ENCODE results near the gene PGAP6. TPM values are rescaled to one million over a fixed set of nuclear protein-coding genes. Genes with fewer than 3 reads are reported as not detected.

Gene PGAP6
- polyA plus RNA-seq, 1 of the 3 experiments (the other 2 are of a cell fraction) = 133 TPM

DNA sequence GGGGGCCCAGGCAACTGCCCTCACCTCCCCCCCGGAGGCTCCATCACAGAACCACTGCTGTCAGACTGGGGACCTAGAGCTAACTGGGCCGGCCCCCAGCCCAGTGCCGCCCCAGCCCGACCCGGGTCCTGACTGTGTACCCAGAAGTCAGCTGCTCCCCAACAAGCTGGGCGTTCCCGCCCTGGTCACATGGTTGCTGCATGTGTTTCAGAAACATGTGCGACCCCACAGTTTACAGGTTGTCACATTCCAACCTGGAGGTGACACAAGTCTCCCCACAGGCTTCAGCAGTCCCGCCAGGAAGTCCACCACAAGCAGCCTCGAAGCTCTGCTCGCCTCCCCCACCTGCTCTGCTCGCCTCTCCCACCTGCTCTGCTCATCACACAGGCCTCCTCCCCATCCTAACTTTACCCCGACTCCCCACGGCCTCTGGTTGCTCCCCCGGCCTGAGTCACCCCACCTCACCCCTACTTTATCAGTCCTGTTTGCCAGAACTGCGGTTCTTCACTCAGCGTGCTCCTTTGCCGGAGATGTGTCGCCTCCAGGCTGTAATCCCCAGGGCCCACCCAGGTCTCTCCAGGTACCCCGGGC, 12.4 kb downstream of the PGAP6 start:
- Histone ChIP-seq H3K4me2 (peak overlapping the region; percentile 89), H3K36me3 (replicated peaks in 1 of 2; ENCODE audit: control insufficient read depth in 1 of 2, insufficient read depth in 2 of 2, low read length in 1 of 2) (peaks cover 2 to 46% of the 10 kb centered on the region in 2 experiments), H2AFZ (ENCODE audit: low read depth) (no peak overlapping the region), H3K27ac (ENCODE audit: low read depth in 2 of 2, low read length in 1 of 2) (no peak overlapping the region), H3K9me3 (no peaks in the 10 kb centered on the region), H3K9me2 (no peaks in the 10 kb centered on the region), H3K27me3 (ENCODE audit: insufficient read depth) (no peaks in the 10 kb centered on the region), H3K79me2 (ENCODE audit: insufficient read depth) (no peaks in the 10 kb centered on the region; the same call in 1 of the 2 replicates), H3F3A (replicated peaks; ENCODE audit: insufficient read depth) (peaks cover 12% of the 10 kb centered on the region), H3K9ac (no peak overlapping the region), H3K4me3 (ENCODE audit: low read depth in 2 of 2, low read length in 1 of 2) (peak overlapping the region; percentile 50 to 60), H4K20me1 (ENCODE audit: insufficient read depth) (no peaks in the 10 kb centered on the region), H3K4me1 (ENCODE audit: control insufficient read depth in 1 of 2, insufficient read depth in 2 of 2, low read depth in 1 of 2, low read length in 1 of 2) (peaks cover 8 to 22% of the 10 kb centered on the region in 2 experiments; a peak in 2 of 4 replicates)
- ChIA-PET POLR2A (no interaction called here), CTCF (interaction anchor here (0.6 to 1.3 kb wide), 3 partner anchors 14 to 262 kb away, joined by 3 read pairs; no protein-coding TSS in a partner anchor)
- 88% methylated on average over 19 of the region's 20 CpGs for WGBS (ENCODE audit: low lambda C conversion rate)
- TF ChIP-seq TCF12 (IDR thresholded peaks at IDR 0.05) = no peak
- no peak for TF ChIP-seq EZH2phosphoT487 (IDR thresholded peaks at IDR 0.05; ENCODE audit: borderline replicate concordance, low read depth)
- no peak for TF ChIP-seq EP300 (IDR thresholded peaks at IDR 0.05; ENCODE audit: borderline replicate concordance in 1 of 2, low read depth in 1 of 2, low read length in 1 of 2)
- TF ChIP-seq TAF1 (IDR thresholded peaks at IDR 0.05; ENCODE audit: borderline replicate concordance, low read depth, low read length) = no peak
- TF ChIP-seq POLR2AphosphoS5 (IDR thresholded peaks at IDR 0.05; ENCODE audit: low read depth, low read length) = no peak
- no peak for TF ChIP-seq MEF2A (IDR thresholded peaks at IDR 0.05; ENCODE audit: borderline replicate concordance, low read depth)
- no peak for TF ChIP-seq GATA2 (CRISPR knock-in tag; IDR thresholded peaks at IDR 0.05)
- no peak for TF ChIP-seq NRF1 (IDR thresholded peaks at IDR 0.05; ENCODE audit: low read depth, low read length)
- no peak for TF ChIP-seq FOXM1 (IDR thresholded peaks at IDR 0.05; ENCODE audit: low read depth)
- no peak for TF ChIP-seq FOXJ3 (CRISPR knock-in tag; IDR thresholded peaks at IDR 0.05)
- TF ChIP-seq YY1 (IDR thresholded peaks at IDR 0.05; ENCODE audit: low read depth) = no peak
- TF ChIP-seq, protein P1, sequence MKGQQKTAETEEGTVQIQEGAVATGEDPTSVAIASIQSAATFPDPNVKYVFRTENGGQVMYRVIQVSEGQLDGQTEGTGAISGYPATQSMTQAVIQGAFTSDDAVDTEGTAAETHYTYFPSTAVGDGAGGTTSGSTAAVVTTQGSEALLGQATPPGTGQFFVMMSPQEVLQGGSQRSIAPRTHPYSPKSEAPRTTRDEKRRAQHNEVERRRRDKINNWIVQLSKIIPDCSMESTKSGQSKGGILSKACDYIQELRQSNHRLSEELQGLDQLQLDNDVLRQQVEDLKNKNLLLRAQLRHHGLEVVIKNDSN (IDR thresholded peaks at IDR 0.05; ENCODE audit: borderline replicate concordance, low read depth) = no peak
- TF ChIP-seq, protein P2, sequence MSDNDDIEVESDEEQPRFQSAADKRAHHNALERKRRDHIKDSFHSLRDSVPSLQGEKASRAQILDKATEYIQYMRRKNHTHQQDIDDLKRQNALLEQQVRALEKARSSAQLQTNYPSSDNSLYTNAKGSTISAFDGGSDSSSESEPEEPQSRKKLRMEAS (IDR thresholded peaks at IDR 0.05; ENCODE audit: low read depth) = no peak
- no peak for DNase-seq

DNA sequence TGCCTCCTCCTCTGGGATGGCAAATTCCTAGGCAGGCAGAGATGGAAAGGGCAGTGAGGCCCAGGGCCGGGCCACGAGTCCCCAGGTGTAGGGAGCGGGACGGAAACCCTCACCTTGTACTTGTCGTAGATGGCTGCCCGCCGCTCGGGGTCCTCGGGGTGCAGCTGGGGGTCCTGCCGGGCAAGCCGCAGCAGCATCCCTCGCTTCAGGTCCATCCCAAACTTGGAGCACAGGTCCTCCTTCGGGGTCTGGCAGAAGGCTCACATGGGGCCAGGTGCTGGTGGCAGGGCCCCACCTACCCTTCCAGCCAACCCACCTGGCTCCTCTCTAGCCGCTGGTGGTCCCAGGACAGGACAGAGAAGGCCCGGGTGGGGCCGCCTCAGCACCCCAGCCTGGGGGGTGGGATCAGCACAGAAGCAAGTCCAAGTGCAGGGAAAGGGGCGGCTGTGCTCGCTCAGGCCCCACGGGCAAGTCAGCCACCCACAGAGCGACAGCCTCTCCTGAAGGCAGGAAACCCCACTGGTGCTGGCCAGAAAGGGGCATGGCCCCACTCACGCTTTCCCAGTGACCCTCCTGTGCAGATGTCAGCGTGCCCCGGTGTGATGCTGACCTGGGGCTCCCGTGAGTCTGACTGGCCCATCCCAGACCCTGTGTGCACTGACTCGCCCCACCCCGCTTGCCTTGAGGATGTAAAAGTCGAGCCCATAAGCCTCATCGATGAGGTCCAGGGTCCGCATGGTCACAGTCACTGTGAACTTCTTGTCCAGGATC, 13.2 kb downstream of the PGAP6 start:
- H3K4me3 ChIP-seq (ENCODE audit: low read depth in 2 of 2, low read length in 1 of 2) = no peak overlapping the region
- H3K9ac ChIP-seq = no peak overlapping the region
- H3K79me2 ChIP-seq (ENCODE audit: insufficient read depth) = no peaks in the 10 kb centered on the region; the same call in 1 of the 2 replicates
- 88% methylated on average over 17 of the region's 29 CpGs for WGBS (ENCODE audit: low lambda C conversion rate)
- H4K20me1 ChIP-seq (ENCODE audit: insufficient read depth) = no peaks in the 10 kb centered on the region
- no peak for DNase-seq
- H3K36me3 ChIP-seq (replicated peaks in 1 of 2; ENCODE audit: control insufficient read depth in 1 of 2, insufficient read depth in 2 of 2, low read length in 1 of 2) = peaks cover 2 to 39% of the 10 kb centered on the region in 2 experiments
- no peaks in the 10 kb centered on the region for H3K27me3 ChIP-seq (ENCODE audit: insufficient read depth)
- TF ChIP-seq TCF12 (IDR thresholded peaks at IDR 0.05) = no peak
- H3K4me1 ChIP-seq (ENCODE audit: control insufficient read depth in 1 of 2, insufficient read depth in 2 of 2, low read depth in 1 of 2, low read length in 1 of 2) = peaks cover 8 to 29% of the 10 kb centered on the region in 2 experiments; a peak in 2 of 4 replicates
- CTCF ChIA-PET = interaction anchor here (0.6 to 1.3 kb wide), 3 partner anchors 13 to 262 kb away, joined by 3 read pairs; no protein-coding TSS in a partner anchor
- H3K9me2 ChIP-seq = no peaks in the 10 kb centered on the region
- peaks cover 12% of the 10 kb centered on the region for H3F3A ChIP-seq (replicated peaks; ENCODE audit: insufficient read depth)
- H3K4me2 ChIP-seq = peak overlapping the region; percentile 89; the same call in 1 of the 2 replicates
- H3K9me3 ChIP-seq = no peaks in the 10 kb centered on the region
- H2AFZ ChIP-seq (ENCODE audit: low read depth) = no peak overlapping the region
- H3K27ac ChIP-seq (ENCODE audit: low read depth in 2 of 2, low read length in 1 of 2) = no peak overlapping the region
- POLR2A ChIA-PET = no interaction called here

All from SK-N-SH (cell line).